ENCODE measurements around the gene ADAMTSL2.

ADAMTSL2 gene

DNA sequence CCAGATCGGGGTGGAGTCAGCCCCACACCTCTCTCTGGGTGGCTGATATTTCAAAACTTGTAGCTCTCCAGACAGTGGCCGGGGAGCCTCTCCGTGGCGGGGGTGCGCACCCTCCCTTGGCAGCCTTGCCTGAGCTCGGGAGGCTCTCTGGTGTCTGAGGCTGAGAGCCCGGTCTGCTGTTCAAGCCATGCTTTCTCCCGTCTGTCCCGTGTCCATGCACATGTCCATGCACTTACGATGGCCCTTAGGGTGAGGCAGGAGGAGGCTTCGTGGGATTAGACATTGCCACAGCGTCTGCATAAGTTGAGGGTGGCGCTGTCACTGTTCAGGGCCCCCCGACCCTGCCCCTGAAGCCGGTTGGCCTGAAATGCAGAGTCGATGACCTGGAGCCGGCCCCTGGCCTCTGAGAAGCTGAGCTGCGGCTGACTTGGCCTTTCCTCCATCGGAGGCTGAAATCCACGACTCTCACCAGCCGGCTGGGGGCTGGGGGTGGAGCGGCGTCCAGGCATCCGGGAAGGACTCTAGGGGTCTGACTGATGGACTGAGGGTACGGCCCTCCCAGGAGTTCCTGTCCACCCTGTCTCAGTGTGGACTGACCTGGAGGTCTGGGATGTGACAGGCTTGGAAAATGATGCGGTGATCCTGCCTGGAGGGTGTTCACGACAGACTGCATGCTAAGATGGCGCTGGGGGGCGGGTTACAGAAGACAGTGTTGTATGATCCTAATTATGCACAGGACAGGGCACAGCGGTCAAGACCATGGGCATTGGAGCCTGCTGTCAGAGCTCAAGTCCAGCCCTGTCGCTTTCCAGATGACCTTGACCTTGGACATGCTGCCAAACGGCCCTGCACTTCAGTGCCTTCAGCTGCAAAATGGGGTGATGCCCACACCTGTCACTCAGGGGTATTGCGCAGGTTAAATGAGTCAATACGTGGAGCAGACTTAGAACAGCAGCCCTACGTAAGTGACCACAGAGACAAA lies 37.4 kb upstream of the ADAMTSL2 start:
- intact Hi-C loops (cut with DNase I) = no loop called here
- DNase-seq = no peak

DNA sequence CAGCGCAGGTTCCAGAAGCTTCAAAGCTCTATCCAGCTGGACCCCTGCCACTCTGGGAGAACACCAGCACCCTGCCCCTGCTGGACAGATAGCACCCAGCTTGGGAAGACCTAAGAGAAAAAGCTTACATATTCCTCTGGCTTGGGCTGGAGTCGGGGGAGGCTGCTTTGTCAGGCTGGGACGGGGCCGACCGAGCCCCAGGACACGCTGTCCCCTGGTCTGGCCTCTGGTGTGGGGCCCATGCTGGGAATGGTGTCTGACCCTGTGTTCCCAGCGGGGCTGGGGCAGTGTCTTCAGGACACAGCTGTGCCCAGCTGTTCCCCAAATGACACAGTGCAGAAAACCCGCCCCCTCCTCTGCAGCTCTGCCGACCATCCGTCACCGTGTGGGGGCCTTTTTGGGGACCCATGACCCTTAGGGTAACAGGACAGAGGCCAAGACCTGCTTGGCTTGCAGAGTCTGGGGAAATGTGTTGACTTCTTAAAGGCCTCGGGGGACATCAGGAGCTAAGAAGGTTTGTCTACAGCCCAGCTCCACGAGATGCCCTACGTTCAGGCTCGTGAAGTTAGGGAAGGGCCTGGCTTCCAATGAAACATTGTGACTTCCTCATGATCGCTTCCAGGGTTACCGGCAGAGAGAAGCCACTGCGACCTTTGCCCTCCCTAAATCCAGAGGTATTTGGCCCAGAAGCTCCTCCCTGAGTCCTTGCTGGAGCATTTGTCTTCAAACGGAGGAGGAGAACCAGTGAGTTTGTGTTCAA lies 35.2 kb upstream of the ADAMTSL2 start:
- intact Hi-C loops (cut with DNase I) = no loop called here
- DNase-seq = no peak

DNA sequence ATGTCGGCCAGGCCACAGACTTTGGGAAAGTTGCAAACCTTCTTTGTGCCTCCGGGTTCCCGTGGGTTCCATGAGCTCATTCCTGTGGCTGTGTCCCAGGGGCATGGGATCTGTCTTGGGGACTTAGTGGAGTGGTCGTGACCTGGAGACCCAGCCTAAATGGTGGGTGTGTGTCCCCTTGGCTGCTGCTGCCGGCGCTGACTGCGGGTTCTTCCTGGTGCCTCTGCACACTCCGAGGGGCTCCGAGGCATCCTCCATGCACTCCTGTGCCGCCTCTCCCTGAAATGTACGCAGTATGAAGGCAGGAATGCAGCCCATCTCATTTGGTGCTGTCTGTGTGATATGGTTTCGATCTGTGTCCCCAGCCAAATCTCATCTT lies 34.6 kb upstream of the ADAMTSL2 start:
- intact Hi-C loops (cut with DNase I) = no loop called here
- DNase-seq = no peak

DNA sequence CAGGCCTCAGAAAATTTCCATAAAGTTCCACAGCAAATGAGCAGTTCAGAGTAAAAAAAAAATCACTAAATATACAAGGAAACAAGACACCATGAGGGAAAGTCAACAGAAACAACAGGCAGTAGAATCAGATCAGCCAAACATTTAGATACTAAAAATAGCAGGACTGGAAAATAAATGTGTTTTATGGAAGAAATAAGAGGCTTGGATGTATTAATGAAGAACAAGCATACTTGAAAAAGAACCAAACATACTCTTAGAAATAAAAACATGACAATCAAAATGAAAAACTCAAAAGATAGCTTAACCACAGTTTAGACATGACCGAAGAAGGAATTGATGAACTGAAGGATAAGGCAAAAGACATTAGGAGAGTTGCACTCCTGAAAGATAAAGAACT lies 32.4 kb upstream of the ADAMTSL2 start:
- intact Hi-C loops (cut with DNase I) = no loop called here
- DNase-seq = no peak

DNA sequence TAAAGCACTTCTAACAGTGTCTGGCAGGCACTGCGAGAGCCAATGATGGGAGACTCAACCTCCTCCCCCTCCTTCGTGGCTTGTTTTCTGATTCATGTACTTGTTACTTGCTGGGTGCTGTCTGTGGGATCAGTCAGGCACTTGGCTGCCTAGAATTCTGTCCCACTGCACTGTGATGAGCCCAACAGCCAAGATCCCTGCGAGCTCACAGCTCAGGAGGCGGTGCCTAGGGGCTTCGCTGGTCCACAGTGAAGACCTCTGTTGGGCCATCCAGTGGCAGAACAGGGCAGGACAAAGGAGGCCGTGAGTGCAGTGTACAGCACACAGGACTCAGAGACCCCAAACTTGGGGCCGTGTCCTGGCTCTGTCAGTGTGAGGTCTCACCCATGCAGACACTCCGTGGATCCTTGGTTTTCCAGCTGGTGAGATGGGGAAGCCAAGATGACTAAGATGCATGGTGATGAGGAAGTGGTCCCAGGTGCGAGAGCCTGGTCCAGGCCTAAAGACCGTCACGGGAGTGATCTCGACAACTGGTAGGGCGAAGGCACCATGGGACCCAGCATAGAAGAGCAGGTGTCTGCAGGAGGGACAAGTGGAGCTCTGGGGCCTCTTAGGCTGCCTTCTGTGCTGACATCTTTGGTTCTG lies 29.2 kb upstream of the ADAMTSL2 start:
- intact Hi-C loops (cut with DNase I) = no loop called here
- DNase-seq = no peak

DNA sequence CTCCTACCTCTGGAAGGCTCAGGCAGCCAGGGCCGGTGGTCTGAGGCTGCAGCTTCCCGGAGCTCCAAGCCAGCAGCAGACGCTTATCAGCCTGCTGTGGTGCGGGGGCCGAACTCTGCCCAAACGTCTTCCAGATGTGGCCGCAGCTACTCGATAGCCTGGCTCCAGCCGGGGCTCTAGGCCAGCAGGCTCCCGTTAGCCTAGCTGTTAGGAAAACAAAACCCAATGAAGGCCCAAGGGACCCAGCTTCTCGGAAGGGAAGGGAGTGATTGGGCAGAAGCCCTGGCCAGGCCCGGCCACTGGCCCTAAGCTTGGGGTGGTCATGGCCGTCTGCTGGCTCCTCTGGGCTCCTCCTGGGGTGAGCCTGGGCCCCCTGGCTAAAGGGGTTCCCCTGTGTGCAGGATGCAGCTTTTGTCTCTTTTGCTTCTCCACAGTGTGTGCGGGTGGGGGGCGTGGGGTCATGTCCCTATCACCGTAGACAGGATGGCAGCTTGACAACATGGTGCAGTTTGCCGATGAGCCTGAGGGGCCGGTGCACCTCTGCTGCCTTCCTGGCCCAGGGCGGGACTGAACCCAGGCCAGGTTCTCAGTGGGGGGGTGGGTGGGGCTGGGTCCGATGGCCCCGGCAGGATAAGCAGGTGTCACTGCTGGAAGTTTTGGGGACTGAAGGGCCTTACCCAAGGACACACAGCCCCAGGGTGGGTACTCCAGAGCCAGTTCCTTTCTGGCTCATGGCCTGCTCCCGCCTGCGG lies 28.4 kb upstream of the ADAMTSL2 start:
- DNase-seq = no peak
- intact Hi-C loops (cut with DNase I) = no loop called here

DNA sequence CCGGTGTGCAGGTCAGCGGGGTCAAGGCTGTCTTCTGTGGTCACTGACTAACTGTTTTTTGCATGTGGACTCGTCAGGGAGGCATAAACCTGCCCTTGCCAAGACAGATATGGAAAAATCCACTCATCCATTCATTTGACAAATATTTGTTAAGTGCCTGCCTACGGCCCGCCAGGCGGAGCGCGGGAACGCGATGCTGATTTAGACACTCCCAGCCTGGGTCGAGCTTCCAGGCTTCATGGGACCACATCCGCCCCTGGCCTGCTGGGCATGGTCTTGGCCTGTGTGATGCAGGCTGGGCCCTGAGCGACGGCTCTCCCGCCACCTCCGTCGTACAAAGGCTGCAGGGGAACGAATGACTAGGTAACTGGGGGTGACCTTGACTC lies 27.9 kb upstream of the ADAMTSL2 start:
- intact Hi-C loops (cut with DNase I) = no loop called here
- no peak for DNase-seq

DNA sequence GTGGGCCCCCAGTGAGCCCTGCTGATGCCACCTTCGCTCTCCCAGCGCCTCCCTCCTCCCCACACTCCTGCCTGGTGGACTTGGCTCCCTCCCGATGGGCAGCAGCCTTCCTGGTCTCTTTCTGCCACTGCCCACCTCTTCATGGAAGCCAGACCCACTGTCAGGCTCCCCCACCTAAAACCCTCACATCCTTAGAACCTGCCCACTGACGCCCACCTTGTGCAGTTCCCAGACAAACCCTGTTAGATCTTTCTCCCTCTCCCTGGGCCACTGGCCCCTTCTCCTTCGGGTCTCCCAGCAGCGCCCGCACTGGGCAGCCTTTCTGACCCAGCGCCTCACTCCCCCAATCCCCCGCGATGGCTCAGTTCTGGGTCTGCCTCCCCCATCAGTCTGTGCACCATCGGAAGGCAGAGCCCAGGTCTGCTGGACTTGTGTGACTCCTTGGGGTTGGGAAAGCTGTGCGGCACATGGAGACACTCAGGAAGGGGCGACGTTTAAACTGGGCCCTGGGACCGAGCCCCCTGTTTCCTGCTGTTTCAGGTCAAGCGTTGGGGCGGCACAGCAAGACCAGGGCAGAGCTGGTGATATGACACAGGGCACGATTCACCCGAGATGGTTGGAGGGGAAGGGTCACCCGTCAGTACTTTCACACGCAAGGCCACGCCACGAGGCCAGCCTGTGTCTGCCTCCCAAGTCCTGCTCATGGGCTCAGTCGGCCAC lies 27.1 kb upstream of the ADAMTSL2 start:
- intact Hi-C loops (cut with DNase I) = no loop called here
- DNase-seq = no peak

DNA sequence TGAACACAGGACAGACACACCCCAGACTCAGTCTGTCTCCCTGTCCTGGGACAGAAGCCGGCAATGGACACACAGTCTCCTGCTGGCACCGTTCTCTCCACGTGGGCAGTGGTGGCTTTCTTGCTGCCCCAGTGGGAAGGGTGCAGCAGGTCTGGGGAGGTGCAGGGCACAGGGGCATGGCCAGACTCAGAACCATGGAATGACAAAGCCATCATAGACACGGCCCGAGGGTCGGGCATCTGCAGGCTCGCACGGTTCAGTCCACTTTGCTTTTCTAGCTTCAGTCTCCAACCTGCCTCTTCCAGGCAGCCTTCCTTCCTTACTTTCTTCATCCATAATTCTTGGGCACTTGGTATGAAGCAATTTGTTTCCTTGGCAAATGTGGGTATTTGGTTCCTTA lies 26.5 kb upstream of the ADAMTSL2 start:
- no peak for DNase-seq
- intact Hi-C loops (cut with DNase I) = no loop called here

DNA sequence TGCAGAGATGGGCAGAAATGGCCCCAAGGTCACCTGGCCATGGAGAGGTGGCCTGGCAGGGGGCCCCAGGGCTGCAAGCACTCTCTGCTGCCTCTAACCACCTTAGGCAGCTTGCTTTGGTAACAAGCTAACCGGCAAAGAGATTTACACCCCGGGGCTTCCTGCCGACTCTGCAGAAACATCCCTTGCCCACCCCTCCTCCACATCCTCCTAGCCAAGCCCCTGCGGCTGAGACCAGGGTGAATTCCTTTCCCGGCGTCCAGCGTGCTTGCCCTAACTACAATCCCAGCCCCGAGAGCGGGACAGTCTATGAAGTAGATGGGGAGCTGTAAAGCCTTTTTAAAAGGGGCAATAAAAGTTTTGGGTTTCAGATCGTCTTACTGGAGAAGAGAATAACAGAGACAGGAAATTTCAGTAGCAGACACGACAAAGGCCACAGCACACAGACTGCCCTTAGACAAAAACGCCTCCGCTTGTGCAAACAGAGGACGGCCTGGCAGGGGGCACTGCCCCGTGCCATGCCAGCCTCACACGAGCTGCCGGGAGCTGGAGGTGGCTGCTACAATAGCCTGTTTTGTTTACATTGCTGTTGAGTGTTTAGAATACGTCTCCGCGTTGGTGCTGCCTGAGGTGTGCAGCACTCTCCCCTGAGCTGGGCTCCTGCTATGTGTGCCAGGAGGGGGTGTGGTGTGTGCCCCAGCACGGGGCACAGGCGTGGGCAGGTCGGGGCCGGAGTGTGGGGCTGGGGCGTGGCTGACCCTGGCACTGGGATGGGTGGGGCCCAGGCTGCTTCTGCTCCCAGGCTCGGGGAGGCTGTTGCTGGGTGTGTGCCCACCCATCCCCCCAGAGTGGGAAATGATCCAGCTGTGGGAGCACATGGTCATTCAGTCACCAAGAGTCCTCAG lies 25.1 kb upstream of the ADAMTSL2 start:
- peak in 37 of 42 donors; percentile 22 to 83 (median 53) for DNase-seq
- intact Hi-C loops (cut with DNase I) = no loop called here

DNA sequence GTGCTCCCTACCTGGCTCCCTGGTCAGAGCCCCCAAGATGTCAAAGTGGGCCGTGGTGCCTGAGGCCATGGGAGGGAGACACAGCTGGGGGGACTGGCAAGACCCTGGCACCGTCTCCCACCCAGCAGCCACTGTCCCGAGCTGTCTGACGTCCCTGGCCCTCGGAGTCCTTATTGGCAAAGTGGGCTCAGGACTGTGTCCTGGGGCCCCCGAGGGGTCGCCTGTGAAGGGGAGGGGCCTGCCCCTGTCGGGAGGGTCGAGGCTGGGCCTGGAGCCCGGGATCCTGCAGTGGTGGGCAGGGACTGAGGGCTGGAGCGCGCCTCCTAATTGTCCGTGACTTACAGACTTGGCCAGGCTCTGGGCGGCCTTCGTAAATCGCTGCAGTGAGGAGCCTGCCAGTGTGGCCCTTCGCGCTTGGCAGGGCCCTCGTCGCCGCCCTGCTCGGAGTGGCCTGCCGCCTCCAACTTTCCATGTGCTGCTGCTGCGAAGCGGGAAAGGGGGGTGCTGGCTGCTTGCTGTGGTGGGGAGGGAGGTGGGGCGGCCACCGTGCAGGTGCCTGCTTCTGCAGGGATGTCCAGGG lies 23.5 kb upstream of the ADAMTSL2 start:
- no peak for DNase-seq
- intact Hi-C loops (cut with DNase I) = no loop called here

DNA sequence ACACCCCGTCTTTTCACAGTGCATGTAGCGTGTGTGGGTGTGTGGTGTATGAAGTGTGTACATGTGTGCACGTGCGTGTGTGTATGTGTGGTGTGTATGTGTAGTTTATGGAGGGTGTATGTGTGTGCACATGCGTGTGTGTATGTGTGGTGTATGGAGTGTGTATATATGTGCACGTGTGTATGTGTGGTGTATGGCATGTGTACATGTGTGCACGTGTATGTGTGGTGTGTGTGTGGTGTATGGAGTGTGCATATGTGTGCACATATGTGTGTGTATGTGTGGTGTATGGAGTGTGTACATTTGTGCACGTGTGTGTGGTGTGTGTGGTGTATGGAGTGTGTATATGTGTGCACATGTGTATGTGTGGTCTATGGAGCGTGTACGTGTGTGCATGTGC lies 22.9 kb upstream of the ADAMTSL2 start:
- DNase-seq = no peak
- intact Hi-C loops (cut with DNase I) = no loop called here

DNA sequence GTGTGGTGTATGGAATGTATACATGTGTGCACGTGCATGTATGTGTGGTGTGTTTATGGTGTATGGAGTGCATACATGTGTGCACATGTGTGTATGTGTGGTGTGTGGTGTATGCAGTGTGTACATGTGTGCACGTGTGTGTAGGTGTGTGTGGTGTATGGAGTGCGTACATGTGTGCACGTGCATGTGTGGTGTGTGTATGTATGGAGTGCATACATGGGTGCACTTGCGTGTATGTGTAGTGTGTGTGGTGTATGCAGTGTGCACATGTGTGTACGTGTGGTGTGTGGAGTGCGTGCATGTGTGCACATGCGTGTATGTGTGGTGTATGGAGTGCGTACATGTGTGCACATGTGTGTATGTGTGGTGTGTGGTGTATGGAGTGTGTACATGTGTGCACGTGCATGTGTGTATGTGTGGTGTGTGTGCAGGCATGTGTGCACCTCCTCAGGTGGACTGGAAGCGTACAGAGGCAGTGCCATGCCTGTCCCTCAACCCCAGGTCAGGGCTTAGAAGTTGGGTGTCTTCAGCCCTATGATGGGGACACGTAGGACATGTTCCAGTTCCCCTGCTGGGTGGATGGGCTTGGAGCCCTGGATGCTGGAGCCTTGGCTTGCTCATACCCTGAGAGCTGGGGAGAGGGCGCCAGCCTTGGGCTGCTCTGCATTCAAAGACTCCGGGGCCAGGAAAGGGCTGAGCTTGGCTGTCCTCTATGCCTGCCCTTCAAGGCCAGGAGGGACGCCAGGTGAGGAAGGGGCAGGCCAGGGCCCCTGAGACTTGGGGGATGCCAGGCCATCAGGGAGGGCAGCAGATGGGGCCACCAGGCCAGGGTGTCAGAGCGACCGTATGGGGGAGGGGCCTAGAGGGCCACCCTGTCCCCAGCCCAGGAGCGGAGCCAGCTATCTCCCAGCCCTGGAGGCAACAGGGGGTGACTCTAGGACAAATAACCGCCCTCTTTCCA lies 22.0 kb upstream of the ADAMTSL2 start:
- DNase-seq = no peak
- intact Hi-C loops (cut with DNase I) = no loop called here

DNA sequence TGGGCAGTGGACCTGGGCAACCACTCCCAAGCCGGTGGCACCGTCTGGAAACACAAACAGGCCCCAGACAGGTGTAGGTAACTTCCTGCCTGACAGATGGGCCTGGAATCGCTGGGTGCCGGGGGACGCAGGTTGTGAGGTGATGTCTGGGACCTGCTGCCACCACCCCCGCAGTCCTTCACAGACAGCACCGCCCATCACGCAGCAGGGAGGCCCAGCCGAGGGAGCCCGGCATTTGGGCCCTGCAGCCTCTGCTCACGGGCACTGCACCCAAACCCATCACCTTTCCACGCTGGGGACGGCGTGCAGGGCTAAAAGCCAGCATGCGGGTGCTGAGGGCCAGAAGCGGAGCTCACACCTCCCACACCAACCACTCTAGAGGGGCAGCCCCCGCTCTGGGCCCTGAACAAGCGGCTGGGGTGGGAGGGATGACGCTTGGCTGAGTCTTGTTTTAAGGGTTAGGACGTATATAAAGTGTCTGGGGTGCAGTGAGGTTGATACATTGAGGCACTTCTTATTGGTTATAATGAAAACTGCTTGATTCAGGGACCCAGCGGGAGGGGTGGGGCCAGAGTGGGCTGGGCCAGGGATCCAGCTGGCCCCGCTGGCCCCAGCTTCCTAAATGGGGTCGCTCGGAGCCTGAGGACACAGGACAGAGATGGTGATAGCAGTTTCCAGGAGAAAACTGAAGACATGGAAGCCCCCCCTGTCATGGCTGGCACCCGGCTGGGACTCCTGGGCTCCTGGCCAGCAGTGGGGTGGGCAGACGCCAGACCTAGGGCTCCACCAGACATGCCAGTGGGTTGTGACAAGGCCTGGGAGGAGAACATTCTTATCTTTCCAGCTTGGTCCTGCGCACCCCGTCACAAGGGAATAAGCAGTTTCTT lies 21.0 kb upstream of the ADAMTSL2 start:
- intact Hi-C loops (cut with DNase I) = no loop called here
- DNase-seq = peak in 8 of 42 donors; percentile 34 to 63 (median 46)

Data from head of caudate nucleus (tissue), 42 donors.